Stimulated activated CD4-positive, alpha-beta T cell treated with anti-CD3 and anti-CD28 coated beads, TNF-alpha, amount 100 ng/mL, for 1 hour (primary cell): Measurements from ENCODE around the gene COX6A1.
"Not testable (repeated sequence)": the region's sequence is repeated elsewhere in the genome, so short reads cannot be mapped to it uniquely, and the experiment has no call there.

Source experiments
- DNase-seq, 3 donors: peaks; one replicate each; pipeline ENCODE4 v3.0.0-alpha.2; 2020; ENCODE audit warnings: low read depth in 3 of 3, low spot score in 1 of 3

Gene COX6A1

DNA sequence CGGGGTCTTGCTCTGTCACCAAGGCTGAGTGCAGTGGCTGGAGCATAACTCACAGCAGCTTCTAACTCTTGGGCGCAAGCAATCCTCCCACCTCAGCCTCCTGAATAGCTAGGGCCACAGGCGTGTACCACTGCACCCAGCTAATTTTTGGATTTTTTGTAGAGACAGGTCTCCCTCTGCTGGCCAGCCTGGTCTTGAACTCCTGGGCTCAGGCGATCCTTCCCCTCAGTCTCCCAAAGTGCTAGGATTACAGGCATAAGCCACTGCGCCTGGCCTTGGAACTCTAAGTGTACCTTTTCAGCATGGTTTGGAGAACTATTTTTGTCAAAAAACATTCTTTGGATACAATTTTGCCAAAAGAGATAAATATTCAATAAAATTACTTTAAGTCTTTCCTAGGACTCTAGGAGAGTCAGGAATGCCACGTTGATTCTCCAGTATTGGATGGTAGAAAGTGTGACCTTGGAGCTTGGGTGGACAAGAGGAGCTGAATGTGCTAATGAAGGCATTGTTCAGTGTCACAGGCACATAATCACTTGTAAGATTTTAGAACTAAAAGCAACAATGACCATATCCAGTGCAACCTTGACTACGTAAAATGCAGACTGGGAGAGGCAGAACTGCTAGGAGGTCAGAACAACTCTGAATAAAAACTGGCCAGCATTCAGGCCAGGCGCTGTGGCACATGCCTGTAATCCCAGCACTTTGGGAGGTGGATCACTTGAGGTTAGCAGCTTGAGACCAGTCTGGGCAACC is 28.8 kb downstream of the COX6A1 start:
- DNase-seq: peak in 1 of 3 donors; percentile 17

DNA sequence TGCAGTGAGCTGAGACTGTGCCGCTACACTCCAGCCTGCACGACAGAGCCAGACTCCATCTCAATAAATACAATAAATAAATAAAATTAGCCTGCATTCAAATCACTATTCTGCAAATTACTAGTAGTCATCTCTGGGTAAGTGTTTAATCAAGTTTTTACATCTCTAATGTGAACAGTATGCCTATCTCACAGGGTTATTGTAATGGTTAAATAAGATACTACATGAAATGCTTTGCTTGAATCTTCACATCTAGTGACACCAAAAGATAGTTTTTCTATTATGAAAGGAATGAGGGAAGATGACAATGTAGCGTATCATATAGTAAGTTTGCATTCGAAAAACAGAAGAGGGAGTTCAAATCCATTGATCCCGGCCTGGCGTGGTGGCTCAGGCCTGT is 29.5 kb downstream of the COX6A1 start:
- DNase-seq: no peak

DNA sequence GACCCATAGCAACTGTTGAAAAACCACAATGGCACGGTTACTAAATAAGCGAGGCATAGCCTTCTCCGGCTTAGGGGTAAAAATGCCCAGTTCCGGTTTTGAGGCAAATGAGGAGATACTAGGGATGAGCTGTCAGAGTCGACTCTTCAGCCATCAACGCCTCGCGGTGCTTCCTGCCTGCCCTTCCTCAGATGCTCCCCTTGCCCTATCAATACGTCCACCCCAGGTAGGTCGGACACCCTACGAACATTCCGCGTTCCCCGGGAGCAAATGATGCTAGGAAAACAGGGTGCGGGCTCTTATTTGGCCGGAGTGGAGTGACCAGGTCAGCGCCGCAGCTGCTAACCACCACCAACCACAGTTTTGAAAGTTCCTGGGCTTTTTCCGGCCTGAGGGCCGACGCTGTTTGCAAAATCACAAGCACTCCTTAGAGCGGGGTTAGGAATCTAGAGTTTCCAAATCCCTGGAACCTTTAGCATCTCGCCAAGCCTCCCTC is 30.5 kb downstream of the COX6A1 start:
- DNase-seq: no peak

DNA sequence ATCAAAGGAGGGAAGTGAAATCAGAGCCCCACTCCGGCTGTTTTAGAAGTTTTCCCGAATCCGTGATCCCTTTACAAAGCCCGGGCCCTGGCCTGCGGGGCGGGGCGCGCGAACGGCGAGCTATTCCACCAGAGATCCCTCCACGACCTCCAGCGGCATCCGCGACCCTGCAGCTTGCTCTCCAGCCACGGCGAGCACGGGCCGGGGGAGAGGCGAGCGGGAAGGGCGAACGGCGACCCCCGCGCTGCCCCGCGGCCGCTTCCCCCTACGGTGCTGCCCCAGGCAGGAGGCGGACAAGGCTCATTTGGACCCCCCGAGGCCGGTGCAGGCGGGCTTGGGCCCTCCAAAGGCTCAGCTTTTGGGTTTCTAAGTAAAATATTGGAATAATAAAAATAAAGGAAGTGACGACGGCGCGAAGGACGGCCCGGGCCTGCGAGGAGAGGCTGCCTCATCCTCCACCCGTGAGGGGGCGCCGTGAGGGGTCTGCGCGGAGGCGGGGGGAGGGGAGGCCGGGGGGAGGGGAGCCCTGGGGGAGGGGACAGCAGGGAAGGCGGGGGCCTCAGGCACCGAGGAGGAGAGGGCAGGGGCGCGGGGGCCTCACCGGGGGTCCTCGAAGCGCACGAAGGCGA is 31.0 kb downstream of the COX6A1 start:
- peak; percentile 12 to 35 (median 25) for DNase-seq

DNA sequence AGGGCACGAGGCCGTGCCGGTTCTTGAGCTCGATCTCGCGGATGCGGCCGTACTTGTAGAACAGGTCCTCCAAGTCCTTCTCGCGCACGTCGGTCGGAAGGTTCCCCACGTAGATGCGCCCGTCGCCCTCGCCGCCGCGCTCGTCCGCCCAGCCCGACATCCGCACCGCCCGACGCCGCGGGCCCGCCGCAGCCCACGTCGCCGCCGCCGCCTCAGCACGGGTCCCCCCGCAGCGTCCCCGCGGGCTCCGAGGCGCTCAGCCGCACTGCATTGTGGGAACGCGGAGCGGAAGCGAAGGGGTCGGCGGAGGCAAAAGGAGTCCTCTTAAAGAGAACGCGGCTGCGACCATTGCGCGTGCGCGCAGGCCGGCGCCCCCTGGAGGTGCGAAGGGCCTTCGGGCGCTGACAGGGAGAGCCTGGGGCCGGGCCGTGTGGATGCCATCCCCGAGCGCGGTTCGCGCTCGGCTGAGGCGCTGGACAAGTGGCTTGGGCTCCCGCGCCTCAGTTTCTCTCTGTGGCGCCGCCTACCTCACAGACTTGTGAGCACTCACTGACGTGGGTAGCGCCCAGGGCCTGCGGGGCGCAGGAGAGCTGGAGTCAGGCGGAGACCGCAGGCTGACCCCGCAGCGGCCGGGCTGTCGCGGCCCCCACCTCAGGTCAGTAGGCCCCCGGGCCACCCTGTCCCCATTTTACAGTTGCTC is 31.7 kb downstream of the COX6A1 start, which contains the start of gene SRSF9:
SRSF9 (minus strand) TSS at position 299 of the 700 bp plus-strand sequence; CDS start at position 160, 139 bp downstream.
- DNase-seq: peak; percentile 93 to 97 (median 97)

DNA sequence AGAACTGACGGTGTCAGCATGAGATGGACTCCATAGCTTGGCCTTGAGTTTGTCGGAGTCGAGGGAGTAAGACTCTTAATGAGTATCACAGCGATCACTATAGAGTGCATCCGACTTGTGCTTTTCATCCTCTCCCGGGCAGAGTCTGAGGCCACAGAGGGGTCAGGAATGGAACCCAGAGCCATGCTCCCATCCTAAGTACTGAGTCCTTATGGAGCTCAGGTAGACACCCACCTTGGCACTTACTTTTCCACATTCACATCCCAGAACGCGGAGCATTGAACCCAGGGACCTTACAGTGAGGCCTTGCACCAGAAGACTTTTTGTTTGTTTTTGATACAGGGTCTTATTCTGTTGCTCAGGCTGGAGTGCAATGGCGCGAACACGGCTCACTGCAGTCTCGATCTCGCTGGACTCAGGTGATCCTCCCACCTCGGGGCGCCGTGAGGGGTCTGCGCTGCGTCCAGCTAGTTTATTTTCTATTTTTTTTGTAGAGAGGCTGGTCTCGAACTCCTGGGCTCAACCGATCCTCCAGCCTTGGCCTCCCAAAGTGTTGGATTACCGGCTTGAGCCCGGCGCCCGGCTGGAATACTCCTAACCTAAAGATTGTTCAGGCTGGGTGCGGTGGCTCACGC is 32.4 kb downstream of the COX6A1 start:
- DNase-seq: no peak

DNA sequence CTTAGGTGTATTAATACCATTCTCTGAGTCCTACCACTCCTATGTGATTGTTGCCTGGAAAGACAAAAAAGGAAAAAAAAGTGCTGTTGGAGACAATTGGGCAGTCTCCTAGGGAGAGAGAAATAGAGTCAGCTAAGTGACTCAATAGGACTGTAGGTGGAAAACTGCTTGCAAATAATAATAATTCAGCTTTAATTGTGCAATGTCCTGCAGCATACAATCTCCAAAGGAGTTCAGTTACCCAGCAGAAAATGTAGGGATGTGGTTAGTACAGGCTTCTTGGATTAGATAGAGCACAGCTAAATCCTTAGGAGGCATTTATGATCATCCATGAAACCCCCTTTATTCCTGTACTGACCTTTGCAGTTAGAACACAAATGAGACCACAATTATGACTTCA is 34.6 kb downstream of the COX6A1 start:
- no peak for DNase-seq

DNA sequence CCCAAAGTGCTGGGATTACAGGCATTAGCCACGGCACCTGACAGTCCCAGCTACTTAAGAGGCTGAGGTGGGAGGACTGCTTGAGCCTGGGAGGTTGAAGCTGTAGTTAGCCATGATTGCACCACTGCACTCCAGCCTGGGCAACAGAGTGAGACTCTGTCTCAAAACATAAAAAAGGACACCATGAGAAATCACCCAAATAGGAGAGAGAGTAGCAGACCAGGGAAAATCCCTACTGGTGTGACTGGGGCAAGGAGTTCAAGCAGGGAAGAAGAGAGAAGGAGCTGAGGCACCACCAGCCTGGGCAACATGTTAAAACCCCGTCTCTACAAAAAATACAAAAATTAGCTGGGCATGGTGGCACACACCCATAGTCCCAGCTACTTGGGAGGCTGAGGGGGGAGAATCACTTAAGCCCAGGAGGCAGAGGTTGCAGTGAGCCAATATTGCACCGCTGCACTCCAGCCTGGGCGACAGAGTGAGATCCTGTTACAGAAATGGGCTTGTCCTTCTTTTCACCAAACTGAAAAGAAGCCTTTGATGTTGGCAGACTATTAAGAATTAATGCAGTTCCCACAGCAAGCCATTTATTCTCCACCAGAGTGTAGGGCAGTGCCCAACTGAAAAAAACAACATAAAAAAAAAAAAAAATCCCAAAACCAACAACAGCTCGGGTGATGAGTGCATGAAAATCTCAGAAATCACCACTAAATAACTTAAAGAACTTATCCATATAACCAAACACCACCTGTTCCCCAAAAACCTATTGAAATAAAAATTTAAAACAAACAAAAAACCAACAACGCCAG is 36.1 kb downstream of the COX6A1 start:
- DNase-seq: no peak

DNA sequence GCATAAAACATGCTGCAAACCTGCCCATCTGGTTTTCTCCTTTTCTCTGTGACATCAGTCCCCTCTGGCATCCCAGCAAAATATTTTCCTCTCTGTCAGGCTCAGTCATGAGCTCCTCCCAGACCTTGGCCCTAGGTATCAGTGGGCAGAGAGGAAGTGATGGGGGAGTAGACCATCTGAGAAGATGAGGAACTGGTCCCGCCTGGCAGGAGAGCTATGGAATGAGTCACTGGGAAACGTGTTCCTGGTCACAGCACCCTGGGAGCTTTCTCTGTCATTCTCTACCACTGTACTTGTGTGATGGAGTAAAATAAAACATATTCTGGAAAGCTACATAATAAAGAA is 36.7 kb downstream of the COX6A1 start:
- DNase-seq: no peak

DNA sequence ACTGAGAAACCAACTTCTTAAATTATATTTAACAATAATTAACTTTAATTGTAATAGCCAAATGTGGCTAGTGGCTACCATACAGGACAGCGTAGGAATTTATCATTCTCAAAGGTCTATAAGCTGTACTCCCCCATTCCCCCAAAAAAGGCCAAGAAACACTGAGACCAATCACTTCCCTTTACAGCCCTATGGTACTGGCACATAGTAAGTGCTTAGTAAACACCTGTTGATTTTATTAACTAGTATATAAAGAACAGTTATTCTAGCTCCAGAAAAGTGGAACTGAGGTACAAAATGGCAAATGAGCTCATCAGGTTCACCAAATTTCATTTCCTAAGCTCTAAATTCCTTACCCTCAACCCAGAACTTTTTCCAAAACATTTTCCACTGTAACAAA is 37.7 kb downstream of the COX6A1 start:
- no peak for DNase-seq

DNA sequence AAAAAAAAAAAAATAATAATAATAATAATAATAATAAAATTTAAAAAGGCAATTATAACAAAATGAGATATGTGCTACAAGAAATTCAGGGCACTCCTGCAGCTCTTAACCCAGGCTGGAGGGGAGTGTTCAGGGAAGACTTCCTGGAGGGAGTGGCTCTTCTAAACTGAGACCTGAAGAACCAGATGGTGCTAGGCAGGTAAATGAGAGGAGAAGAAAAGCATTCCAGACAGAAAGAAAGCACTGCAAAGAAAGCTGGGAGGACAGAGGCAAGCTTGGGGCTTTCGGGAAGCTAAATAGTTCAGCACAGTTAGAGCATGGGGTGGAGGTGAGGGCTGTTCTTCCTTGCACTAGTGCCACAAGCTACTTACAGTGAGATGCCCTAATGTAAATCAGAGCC is 41.5 kb downstream of the COX6A1 start:
- no peak for DNase-seq

DNA sequence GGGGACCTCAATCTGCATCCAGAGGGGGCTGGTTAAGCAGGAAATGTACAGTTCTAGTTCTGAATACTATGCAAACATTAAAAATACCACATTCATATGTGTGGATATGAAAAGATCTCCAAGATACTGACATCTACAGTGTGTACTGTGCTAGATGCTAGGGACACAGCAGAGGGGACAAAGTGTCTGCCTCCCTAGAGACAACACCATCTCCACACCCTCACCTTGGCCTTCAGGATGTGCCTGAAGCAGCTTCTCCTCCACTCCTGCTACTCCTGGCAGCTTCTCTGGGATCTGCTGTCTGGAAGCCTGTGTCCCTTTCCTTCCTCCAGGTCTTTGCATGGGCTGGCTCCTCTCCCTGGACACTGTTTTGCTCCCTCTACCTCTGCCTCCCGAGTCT is 42.3 kb downstream of the COX6A1 start:
- DNase-seq: no peak

DNA sequence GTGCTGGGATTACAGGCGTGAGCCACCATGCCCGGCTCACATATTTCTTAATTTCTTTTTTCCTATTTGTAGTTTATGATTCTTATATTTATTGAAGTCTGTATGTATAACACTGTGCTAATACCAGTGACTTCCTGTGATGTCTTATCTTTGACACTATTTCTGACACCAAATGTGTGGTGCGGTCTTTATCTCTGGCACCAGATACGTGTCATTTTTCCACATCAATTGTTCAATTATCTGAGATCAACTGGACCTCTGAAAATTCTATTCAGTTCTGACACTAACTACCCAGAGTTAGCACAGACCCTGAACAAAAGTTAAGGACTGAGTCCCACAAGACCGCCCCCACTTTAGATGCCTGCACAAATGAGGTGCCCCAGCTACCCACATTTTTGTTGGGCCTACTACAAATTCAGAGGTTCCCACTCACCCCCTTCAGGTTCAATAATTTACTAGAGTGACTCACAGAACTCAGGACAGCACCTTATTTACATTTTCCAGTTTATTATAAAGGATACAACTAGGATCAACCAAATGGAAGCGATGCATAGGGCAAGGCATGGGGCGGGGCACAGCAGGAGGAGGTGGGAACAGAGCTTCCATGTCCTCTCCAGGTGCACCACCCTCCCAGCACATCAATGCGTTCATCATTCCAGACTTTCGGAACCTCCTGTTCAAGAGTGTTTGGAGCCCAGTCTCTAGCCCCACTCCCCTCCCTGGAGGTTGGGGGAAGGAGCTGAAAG is 43.3 kb downstream of the COX6A1 start:
- no peak for DNase-seq

DNA sequence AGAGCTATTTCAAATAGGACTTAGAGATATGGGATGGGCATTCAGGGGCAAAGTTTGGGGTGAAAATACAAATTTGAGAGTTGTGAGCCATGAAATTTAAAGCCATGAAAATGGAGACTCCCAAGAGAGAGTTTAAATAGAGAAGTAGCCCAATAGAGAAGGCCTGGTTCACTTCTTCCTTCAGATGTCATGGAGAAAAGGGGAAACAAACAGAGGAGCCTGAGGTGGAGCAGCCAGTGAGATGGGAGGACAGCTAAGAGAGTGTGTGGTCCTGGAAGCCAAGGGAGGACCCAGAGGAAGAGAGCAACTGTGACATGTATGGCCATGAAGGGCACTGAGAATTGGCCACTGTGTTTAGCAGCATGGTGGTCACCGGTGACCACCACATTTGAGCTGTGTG is 45.7 kb downstream of the COX6A1 start:
- no peak for DNase-seq

DNA sequence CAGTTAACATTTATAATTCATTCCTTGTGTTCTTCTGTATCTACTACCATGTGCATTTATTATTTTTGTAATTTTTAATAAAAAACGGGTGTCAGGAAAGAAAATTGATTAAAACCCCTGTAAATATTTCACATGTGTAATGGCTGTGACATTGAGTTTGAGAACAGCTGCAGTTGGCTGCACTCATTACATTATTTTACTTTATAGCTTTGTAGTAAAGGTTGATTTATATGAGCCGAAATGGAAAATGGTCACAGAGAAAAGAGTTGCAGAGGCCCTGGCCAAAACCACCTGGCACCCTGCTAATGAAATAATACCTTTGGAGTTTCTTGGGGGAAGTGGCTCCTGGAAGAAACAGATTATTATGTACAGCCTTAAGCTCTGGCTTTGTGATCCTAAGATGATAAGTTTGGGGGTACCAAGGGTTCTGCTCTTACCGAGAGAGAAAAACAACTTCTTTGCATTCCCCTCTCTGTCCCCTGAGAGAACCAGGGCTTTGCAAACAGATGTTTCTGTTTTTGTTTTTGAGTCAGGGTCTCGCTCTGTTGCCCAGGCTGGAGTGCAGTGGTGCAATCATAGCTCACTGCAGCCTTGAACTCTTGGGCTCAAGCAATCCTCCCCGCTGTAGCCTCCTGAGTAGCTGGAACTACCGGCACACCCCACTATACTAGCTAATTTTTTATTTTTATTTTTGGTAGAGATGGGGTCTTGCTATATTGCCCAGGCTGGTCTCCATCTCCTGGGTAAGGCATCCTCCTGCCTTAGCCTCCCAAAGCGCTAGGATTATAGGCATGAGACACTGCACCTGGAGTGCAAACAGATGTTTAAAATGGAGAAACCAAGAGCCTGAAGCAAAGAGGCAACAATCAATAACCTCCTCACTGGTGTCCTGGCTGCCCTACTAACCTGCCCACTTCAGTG is 48.3 kb downstream of the COX6A1 start:
- DNase-seq: no peak

DNA sequence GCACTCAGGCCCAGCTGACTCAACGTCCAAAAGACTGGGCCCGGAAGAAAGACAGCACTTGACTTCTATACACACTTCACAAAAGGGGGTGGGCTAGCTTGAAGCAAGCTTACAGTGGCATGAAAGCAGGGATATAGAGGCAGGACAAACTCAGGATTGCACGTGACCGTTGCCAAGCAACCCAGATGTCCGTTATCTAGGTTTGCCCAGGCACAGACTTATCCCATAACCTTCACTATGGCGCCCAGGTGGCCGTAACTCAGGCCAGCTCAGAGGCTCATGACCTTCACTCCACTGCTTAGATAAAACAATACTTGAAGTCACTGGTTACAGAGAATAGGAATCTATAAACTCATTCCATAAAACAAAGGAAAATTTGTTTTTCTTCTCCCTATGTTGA is 49.6 kb downstream of the COX6A1 start:
- DNase-seq: not testable (repeated sequence)

DNA sequence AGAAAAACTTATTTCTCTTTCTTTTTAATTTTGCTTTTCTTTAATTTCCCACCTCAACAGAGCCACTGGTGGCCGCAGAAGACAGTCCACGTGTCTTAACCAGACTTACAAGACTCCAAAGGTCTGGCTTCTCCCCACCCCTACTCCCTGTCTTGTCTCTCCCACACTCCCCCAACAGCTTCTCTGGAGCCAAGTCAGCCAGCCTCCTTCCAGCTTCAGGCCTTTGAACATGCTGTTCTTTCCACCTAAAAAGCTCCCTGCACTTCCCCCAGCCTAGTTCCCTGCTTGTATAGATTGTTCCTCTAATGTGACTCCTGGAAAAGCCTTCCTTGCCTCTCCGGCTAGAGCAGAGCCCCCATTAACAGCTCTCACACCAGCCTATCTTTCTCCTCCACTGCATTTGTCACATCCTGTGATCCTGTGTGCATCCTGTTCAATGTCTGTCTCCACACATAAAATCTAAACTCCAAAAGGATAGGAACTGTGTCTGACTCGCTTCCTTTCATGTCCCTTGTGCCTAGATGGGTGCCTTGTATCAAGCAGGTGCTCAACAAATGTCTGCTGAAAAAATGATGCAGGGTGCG is 50.2 kb downstream of the COX6A1 start:
- no peak for DNase-seq

DNA sequence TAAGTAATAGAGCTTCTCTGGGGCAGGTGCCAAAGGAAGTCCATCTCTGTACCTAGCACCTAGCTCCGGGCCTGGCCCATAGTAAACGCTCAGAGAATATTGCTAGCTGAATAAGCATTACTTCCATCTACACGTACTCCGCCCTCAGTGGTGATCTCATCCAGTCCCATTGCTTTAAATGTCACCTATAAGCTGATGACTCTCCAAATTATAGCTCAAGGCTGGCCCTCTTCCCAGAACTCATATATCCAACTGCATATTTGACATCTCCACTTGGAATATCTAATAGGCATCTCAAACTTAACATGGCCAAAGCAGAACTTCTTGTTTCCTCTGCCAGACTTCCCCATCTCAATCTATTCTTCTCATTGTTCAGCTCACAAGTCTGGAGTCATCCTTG is 51.1 kb downstream of the COX6A1 start:
- no peak for DNase-seq

DNA sequence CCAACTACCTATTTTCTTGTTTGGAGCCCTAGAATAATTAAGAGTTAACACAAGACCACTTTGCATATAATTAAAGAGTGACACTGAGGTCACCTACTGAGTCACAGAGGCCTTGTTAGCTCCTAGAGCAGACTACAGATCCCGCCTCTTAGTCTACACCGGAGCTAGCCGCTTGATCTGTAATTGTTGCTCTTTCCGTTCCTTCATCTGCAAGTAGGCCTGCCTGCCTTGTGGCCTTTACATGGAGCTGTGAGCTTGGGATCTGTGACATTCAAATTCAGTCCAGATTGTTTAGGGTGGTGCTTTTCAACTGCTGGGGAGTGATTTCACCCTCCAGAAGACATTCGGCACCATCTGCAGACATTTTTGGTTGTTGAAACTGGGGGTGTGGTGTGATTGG is 52.4 kb downstream of the COX6A1 start:
- no peak for DNase-seq
